MM.1S (cell line): Measurements from ENCODE around the gene INHBE.

ENCODE experiments used
- DNase-seq: peaks from one replicate; pipeline ENCODE4 v3.0.0-alpha.2; 2015
- H2AFZ ChIP-seq: fragments of 300-600 bp; sonication (generic); 2 replicates; pipeline ENCODE4 v1.6.0; 2016; ENCODE audit warnings: antibody characterized with exemption, low read length
- H3F3A ChIP-seq: fragments of 300-600 bp; sonication (generic); 2 replicates; pipeline ENCODE4 v1.6.1; 2016; ENCODE audit warnings: mild to moderate bottlenecking, antibody characterized with exemption, low read length, moderate library complexity, mixed read lengths; ENCODE audit not compliant: insufficient read depth
- H3K27ac ChIP-seq: fragments of 300-600 bp; sonication (generic); 2 replicates; pipeline ENCODE4 v1.5.1; 2016; ENCODE audit warnings: mild to moderate bottlenecking, low read length
- H3K27me3 ChIP-seq: fragments of 300-600 bp; sonication (generic); replicated peaks from 2 replicates; pipeline ENCODE4 v1.6.0; 2016; ENCODE audit warnings: low read length; ENCODE audit not compliant: insufficient read depth
- H3K36me3 ChIP-seq: fragments of 300-600 bp; sonication (generic); replicated peaks from 2 replicates; pipeline ENCODE4 v1.6.1; 2016; ENCODE audit warnings: mild to moderate bottlenecking, low read length, mixed read lengths; ENCODE audit not compliant: insufficient read depth
- H3K4me1 ChIP-seq: fragments of 300-600 bp; sonication (generic); 2 replicates; pipeline ENCODE4 v1.6.1; 2016; ENCODE audit warnings: low read length, mixed read lengths
- H3K4me2 ChIP-seq: fragments of 300-600 bp; sonication (generic); 2 replicates; pipeline ENCODE4 v1.6.0; 2016; ENCODE audit warnings: low read depth, low read length
- H3K4me3 ChIP-seq: fragments of 300-600 bp; sonication (generic); 2 replicates; pipeline ENCODE4 v1.5.1; 2016; ENCODE audit warnings: low read length, mixed read lengths
- H3K79me2 ChIP-seq: fragments of 300-600 bp; sonication (generic); 2 replicates; pipeline ENCODE4 v1.6.1; 2016; ENCODE audit warnings: mixed run types, low read length, mixed read lengths
- H3K9ac ChIP-seq: fragments of 300-600 bp; sonication (generic); 2 replicates; pipeline ENCODE4 v1.6.1; 2016; ENCODE audit warnings: low read length, mixed read lengths
- H3K9me2 ChIP-seq: fragments of 300-600 bp; sonication (generic); replicated peaks from 2 replicates; pipeline ENCODE4 v1.6.1; 2016; ENCODE audit warnings: mild to moderate bottlenecking, low read length, mixed read lengths; ENCODE audit not compliant: insufficient read depth
- H3K9me3 ChIP-seq: fragments of 300-600 bp; sonication (generic); replicated peaks from 2 replicates; pipeline ENCODE4 v1.6.1; 2016; ENCODE audit warnings: mild to moderate bottlenecking, low read length, mixed read lengths; ENCODE audit not compliant: insufficient read depth
- H4K20me1 ChIP-seq: fragments of 300-600 bp; sonication (generic); 2 replicates; pipeline ENCODE4 v1.6.1; 2016; ENCODE audit warnings: mild to moderate bottlenecking, low read length, moderate library complexity, mixed read lengths; ENCODE audit not compliant: insufficient read depth
- EZH2 ChIP-seq: fragments of 300-600 bp; sonication (generic); optimal IDR thresholded peaks from 2 replicates; pipeline ENCODE3; 2017; ENCODE audit warnings: low read depth, mild to moderate bottlenecking, antibody characterized with exemption, low read length, mixed read lengths
- EZH2phosphoT487 ChIP-seq: fragments of 300-600 bp; sonication (generic); IDR thresholded peaks from 2 replicates; pipeline ENCODE4 v1.6.1; 2018; ENCODE audit warnings: antibody characterized with exemption, low read length
- TF ChIP-seq, protein P1 (sequence below): fragments of 300-600 bp; sonication (generic); IDR thresholded peaks from 2 replicates; pipeline ENCODE4 v1.5.1; 2016; ENCODE audit warnings: antibody characterized with exemption, low read length, mixed read lengths

INHBE gene

GRCh38 chr12:57459055-57459749, 4.1 kb downstream of the INHBE start:
- Histone ChIP-seq H3K9me2 (no peaks in the 10 kb centered on the region), H3K9me3 (no peaks in the 10 kb centered on the region), H3K27me3 (peaks cover 13% of the 10 kb centered on the region), H3F3A (peaks cover 9% of the 10 kb centered on the region), H3K27ac (peak overlapping the region; percentile 56; the same call in 1 of the 2 replicates), H2AFZ (peak overlapping the region; percentile 94), H3K36me3 (no peaks in the 10 kb centered on the region), H3K79me2 (no peaks in the 10 kb centered on the region), H3K4me1 (peaks cover 27% of the 10 kb centered on the region), H3K4me3 (peak overlapping the region; percentile 80), H4K20me1 (no peaks in the 10 kb centered on the region), H3K9ac (peak overlapping the region; percentile 50; the same call in 1 of the 2 replicates), H3K4me2 (peak overlapping the region; percentile 100)
- TF ChIP-seq, protein P1, sequence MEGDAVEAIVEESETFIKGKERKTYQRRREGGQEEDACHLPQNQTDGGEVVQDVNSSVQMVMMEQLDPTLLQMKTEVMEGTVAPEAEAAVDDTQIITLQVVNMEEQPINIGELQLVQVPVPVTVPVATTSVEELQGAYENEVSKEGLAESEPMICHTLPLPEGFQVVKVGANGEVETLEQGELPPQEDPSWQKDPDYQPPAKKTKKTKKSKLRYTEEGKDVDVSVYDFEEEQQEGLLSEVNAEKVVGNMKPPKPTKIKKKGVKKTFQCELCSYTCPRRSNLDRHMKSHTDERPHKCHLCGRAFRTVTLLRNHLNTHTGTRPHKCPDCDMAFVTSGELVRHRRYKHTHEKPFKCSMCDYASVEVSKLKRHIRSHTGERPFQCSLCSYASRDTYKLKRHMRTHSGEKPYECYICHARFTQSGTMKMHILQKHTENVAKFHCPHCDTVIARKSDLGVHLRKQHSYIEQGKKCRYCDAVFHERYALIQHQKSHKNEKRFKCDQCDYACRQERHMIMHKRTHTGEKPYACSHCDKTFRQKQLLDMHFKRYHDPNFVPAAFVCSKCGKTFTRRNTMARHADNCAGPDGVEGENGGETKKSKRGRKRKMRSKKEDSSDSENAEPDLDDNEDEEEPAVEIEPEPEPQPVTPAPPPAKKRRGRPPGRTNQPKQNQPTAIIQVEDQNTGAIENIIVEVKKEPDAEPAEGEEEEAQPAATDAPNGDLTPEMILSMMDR: peak; percentile 96
- no peak for TF ChIP-seq EZH2
- DNase-seq: peak; percentile 91

DNA sequence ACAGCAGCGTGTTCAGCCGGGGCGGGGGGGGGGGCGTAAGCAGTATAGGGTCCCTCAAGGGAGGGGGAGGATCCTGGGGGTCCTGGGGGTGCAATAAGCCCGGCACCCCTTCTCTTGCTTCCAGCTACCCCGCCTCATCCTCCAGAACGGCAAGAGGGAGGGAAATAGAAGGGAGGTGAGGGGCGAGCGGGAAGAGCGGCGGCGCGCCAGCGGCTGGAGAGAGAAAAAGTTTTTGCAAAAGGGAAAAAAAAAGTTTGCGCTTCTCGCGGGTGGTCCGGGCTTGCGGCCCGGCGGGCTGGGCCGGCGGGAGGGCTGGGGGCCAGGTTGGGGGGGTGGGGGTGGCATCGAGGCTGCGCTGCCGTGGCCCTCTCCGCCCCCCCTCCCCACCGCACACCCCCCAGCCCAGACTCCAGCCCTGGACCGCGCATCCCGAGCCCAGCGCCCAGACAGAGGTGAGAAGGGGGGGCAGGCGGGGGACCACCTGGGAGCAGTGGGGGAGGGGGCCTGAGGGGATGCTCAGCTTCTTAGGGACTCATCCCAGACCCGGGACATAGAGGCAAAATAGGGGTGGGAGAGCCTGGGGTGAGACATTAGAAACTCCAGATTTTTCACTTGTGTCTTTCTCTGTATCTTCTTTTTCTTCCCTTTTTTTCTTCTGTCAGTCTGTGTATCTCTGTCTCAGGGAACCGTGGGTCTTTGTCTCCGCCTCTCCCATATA, 4.8 kb downstream of the INHBE start, which contains the start of gene GLI1:
TSS of gene GLI1 (plus strand) at position 36 of the 718 bp plus-strand sequence. CDS start 3,907 bp downstream, outside the sequence.
- no peak for DNase-seq
- H4K20me1 ChIP-seq: no peaks in the 10 kb centered on the region
- peaks cover 19% of the 10 kb centered on the region for H3K27me3 ChIP-seq
- peak within 1 kb of the TSS; percentile 94 for H2AFZ ChIP-seq
- H3K79me2 ChIP-seq: no peaks in the 10 kb centered on the region
- H3K9me3 ChIP-seq: no peaks in the 10 kb centered on the region
- no peak for TF ChIP-seq EZH2phosphoT487
- H3K4me1 ChIP-seq: peaks cover 24% of the 10 kb centered on the region
- peaks cover 9% of the 10 kb centered on the region for H3F3A ChIP-seq
- peak within 1 kb of the TSS; percentile 80 for H3K4me3 ChIP-seq
- H3K27ac ChIP-seq: peak within 1 kb of the TSS; percentile 56; the same call in 1 of the 2 replicates
- H3K4me2 ChIP-seq: peak within 1 kb of the TSS; percentile 100
- H3K9me2 ChIP-seq: no peaks in the 10 kb centered on the region
- peak within 1 kb of the TSS; percentile 50; the same call in 1 of the 2 replicates for H3K9ac ChIP-seq
- no peaks in the 10 kb centered on the region for H3K36me3 ChIP-seq

GRCh38 chr12:57460468-57460784, 5.3 kb downstream of the INHBE start:
- Histone ChIP-seq H3K9me3 (no peaks in the 10 kb centered on the region), H3K27ac (no peak overlapping the region), H3F3A (peaks cover 9% of the 10 kb centered on the region), H4K20me1 (no peaks in the 10 kb centered on the region), H3K9ac (no peak overlapping the region), H2AFZ (no peak overlapping the region), H3K4me3 (peak overlapping the region; percentile 80), H3K9me2 (no peaks in the 10 kb centered on the region), H3K4me1 (peaks cover 19% of the 10 kb centered on the region), H3K36me3 (no peaks in the 10 kb centered on the region), H3K79me2 (no peaks in the 10 kb centered on the region), H3K27me3 (peaks cover 24% of the 10 kb centered on the region), H3K4me2 (peak overlapping the region; percentile 100; the same call in 1 of the 2 replicates)
- no peak for TF ChIP-seq EZH2
- TF ChIP-seq, protein P1: no peak
- DNase-seq: peak; percentile 10
